DND-41 (cell line): ENCODE data around the gene SYT3.

Source experiments
- EZH2 ChIP-seq: IDR thresholded peaks from 3 replicates; pipeline ENCODE4 v1.6.1; 2012; ENCODE audit warnings: borderline replicate concordance, low read depth, mild to moderate bottlenecking, moderate library complexity, low read length, inconsistent platforms; ENCODE audit not compliant: severe bottlenecking
- TF ChIP-seq, protein P1 (sequence below): IDR thresholded peaks from 2 replicates; pipeline ENCODE4 v1.5.1; 2012; ENCODE audit warnings: borderline replicate concordance, low read length, moderate library complexity, mild to moderate bottlenecking; ENCODE audit not compliant: poor library complexity, severe bottlenecking; ENCODE audit errors: extremely low read depth

DNA sequence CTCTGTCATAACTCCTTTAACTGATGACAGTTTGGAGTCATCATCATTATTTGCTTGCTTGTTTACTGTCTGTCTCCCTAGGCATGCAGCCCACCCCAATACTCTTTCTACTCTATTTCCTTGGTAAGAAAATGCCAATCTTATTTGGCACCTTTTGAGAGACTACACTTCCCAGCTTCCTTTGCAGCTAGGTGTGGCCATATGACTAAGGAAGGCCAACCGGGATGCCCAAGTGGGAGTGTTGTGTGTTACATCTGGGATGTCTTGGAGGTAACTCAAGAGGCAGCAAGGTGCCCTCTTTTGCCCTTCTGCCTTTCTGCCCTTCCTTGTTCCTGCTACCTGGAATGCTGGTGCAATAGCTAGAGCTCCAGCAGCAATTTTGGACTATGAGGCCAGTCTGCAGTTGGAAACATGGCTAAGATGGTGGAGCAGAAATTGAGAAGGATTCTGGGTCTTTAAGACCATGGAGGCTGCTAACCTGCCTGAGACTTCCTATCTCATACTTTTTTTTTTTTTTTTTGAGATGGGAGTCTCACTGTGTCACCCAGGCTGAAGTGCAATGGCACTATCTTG is 37.0 kb upstream of the SYT3 start:
- TF ChIP-seq EZH2, result no peak
- TF ChIP-seq, protein P1, sequence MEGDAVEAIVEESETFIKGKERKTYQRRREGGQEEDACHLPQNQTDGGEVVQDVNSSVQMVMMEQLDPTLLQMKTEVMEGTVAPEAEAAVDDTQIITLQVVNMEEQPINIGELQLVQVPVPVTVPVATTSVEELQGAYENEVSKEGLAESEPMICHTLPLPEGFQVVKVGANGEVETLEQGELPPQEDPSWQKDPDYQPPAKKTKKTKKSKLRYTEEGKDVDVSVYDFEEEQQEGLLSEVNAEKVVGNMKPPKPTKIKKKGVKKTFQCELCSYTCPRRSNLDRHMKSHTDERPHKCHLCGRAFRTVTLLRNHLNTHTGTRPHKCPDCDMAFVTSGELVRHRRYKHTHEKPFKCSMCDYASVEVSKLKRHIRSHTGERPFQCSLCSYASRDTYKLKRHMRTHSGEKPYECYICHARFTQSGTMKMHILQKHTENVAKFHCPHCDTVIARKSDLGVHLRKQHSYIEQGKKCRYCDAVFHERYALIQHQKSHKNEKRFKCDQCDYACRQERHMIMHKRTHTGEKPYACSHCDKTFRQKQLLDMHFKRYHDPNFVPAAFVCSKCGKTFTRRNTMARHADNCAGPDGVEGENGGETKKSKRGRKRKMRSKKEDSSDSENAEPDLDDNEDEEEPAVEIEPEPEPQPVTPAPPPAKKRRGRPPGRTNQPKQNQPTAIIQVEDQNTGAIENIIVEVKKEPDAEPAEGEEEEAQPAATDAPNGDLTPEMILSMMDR, result no peak
